GM19099 (cell line): Measurements from ENCODE around the gene TBC1D1.

Experiments
- POLR2A ChIP-seq: IDR thresholded peaks from 3 replicates; pipeline ENCODE4 v1.6.1; 2011; ENCODE audit warnings: low read depth; ENCODE audit not compliant: insufficient read length; ENCODE audit errors: extremely low read depth

TBC1D1 gene

DNA sequence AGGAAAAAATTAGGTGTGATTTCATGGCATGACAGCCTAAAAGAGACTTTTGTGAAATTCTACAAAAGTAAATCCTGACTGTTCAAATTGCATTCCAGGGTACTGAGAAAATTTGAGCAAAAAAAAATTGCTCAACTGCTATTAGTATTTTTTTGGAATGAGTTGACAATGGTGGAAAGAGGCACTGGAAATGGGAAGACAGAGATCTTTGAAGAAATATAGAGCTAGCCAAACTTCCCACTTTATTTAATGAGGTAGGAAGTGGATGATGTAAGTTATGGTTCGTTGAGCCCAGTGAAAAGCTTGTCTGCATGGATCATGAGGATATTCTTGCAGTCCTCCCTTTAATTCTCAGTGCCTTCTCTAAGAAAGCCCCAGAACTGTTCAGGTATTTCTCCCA, 253.1 kb downstream of the TBC1D1 start:
- TF ChIP-seq POLR2A = no peak

GRCh38 chr4:38145033-38145678, 254.3 kb downstream of the TBC1D1 start:
- no peak for TF ChIP-seq POLR2A

- TF ChIP-seq POLR2A = no peak
These were observed 254.9 kb downstream of the TBC1D1 start for GRCh38 chr4:38145741-38146140.

GRCh38 chr4:38146383-38146782, 255.5 kb downstream of the TBC1D1 start:
- no peak for TF ChIP-seq POLR2A

- TF ChIP-seq POLR2A = no peak
These were observed 258.6 kb downstream of the TBC1D1 start for GRCh38 chr4:38149472-38149996.

DNA sequence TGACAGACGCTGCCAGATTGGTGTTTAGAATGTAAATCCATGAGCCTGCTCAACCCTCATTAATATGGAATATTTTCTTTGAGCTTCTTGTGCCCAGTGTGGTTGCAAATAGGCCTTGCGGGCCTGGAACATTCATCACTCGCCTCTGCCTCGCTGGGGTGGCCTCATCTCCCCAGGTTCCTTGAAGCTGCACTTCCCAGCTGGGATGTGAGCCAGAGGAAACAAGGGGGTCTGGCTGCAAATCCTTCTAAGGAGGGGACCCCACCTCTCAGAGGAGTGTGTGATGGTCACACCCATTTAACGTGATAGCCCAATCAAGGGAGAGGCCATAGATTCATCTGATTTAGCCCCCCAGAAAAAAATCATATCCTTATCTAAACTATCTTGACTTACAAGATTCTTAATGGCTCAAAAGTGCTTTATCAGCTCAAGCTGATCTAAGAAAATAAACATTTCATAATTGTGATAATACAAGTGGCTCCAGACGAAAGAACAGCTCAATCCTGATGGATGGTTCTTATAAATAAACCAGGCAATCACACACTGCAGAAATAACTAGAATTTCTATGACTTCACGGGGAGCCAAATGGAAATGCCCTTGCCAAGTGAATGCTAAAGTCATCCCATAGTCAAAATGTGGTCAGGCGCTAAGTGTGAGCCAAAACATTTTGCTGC, 259.2 kb downstream of the TBC1D1 start:
- TF ChIP-seq POLR2A = no peak

- TF ChIP-seq POLR2A = no peak
These were observed 259.9 kb downstream of the TBC1D1 start for GRCh38 chr4:38150766-38151165.

- TF ChIP-seq POLR2A = no peak
These were observed 261.0 kb downstream of the TBC1D1 start for GRCh38 chr4:38151873-38152272.

- TF ChIP-seq POLR2A = no peak
These were observed 261.4 kb downstream of the TBC1D1 start for GRCh38 chr4:38152305-38152704.

- no peak for TF ChIP-seq POLR2A
These were observed 262.0 kb downstream of the TBC1D1 start for GRCh38 chr4:38152721-38153386.

DNA sequence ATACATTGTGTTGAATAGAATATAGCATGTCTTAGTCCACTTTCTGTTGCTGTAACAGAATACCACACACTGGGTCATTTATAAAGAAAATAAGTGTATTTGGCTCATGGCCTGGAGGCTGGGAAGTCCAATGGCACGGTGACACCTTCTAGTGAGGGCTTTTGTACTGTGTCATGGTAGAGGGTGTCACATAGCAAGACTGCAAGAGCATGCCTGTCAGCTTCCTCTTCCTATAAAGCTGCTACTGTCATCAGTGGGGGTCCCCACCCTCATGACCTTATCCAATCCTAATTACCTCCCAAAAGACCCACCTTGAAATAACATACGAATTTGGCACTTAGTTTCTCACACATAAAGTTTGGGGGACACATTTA, 262.5 kb downstream of the TBC1D1 start:
- TF ChIP-seq POLR2A = no peak

GRCh38 chr4:38154252-38154651, 263.4 kb downstream of the TBC1D1 start:
- no peak for TF ChIP-seq POLR2A

GRCh38 chr4:38154681-38155588, 264.1 kb downstream of the TBC1D1 start:
- no peak for TF ChIP-seq POLR2A

- TF ChIP-seq POLR2A = no peak
These were observed 264.9 kb downstream of the TBC1D1 start for GRCh38 chr4:38155589-38156294.
